H1 (cell line): ENCODE measurements around the gene TMEM106C. TPM values are rescaled to one million over a fixed set of nuclear protein-coding genes. Genes with fewer than 3 reads are reported as not detected.

Experiments
- CTCF ChIA-PET: fragments of 300-600 bp; sonication (Branson Sonifier 250); formaldehyde crosslinking; loops from one replicate; lab custom pipeline; 2021; ENCODE audit not compliant: partially characterized antibody; lab: Charles Lee
- POLR2A ChIA-PET: fragments of 300-600 bp; sonication (Branson Sonifier 250); formaldehyde crosslinking; loops from one replicate; lab custom pipeline; 2021; ENCODE audit warnings: inconsistent platforms; ENCODE audit not compliant: partially characterized antibody; lab: Charles Lee
- DNase-seq, 2 experiments: peaks; one replicate each; pipeline versions ENCODE4 v3.0.0 to v3.0.0-alpha.2; 2010 to 2022; ENCODE audit warnings: low spot score in 2 of 2, low read depth in 1 of 2, mixed read lengths in 1 of 2
- FAIRE-seq: peaks from 2 replicates; lab custom pipeline; 2011; peaks lifted over from hg19 to GRCh38; lab: Jason Lieb, UNC
- H2AFZ ChIP-seq: 2 replicates; pipeline ENCODE4 v1.8.1; 2012; ENCODE audit warnings: low read length, inconsistent platforms
- H2AK5ac ChIP-seq: 2 replicates; pipeline ENCODE4 v1.6.1; 2013; ENCODE audit warnings: low read depth, low read length
- H2BK120ac ChIP-seq: replicated peaks from 2 replicates; pipeline ENCODE3; 2013; ENCODE audit warnings: low read depth, low read length, inconsistent platforms
- H2BK12ac ChIP-seq: 2 replicates; pipeline ENCODE4 v1.6.1; 2013; ENCODE audit warnings: low read depth, low read length
- H2BK15ac ChIP-seq: 2 replicates; pipeline ENCODE4 v1.6.1; 2013; ENCODE audit warnings: low read length
- H2BK20ac ChIP-seq: 2 replicates; pipeline ENCODE4 v1.6.1; 2013; ENCODE audit warnings: low read length
- H2BK5ac ChIP-seq: 2 replicates; pipeline ENCODE4 v1.6.1; 2013; ENCODE audit warnings: low read depth, low read length
- H3K14ac ChIP-seq: 2 replicates; pipeline ENCODE4 v1.6.1; 2013; ENCODE audit warnings: inconsistent platforms; ENCODE audit not compliant: insufficient read length
- H3K18ac ChIP-seq: 2 replicates; pipeline ENCODE4 v1.6.1; 2013; ENCODE audit warnings: low read length; ENCODE audit errors: extremely low read depth
- H3K23ac ChIP-seq: 2 replicates; pipeline ENCODE4 v1.6.1; 2013; ENCODE audit warnings: inconsistent platforms; ENCODE audit not compliant: insufficient read length
- H3K23me2 ChIP-seq: 2 replicates; pipeline ENCODE4 v1.6.1; 2013; ENCODE audit warnings: low read depth, low read length
- H3K27ac ChIP-seq: 2 replicates; pipeline ENCODE4 v1.6.1; 2011; ENCODE audit warnings: low read depth, low read length, inconsistent platforms
- H3K27me3 ChIP-seq, 4 experiments: replicated peaks in 1 of 4; 1 replicate in 1 of 4; 2 replicates in 3 of 4; pipeline versions ENCODE4 v1.6.1 to v1.8.1; 2011 to 2013; ENCODE audit warnings: low read length in 3 of 4, mild to moderate bottlenecking in 3 of 4, inconsistent platforms in 2 of 4, mixed read lengths in 2 of 4, moderate library complexity in 1 of 4; ENCODE audit not compliant: control insufficient read depth in 3 of 4, insufficient read depth in 3 of 4; ENCODE audit errors: extremely low read depth in 1 of 4
- H3K36me3 ChIP-seq, 4 experiments: 2 replicates each; pipeline versions ENCODE4 v1.6.1 to v1.8.1; 2011 to 2013; ENCODE audit warnings: mild to moderate bottlenecking in 4 of 4, low read length in 3 of 4, moderate library complexity in 2 of 4, control low read depth in 1 of 4, inconsistent platforms in 1 of 4; ENCODE audit not compliant: insufficient read depth in 4 of 4, control insufficient read depth in 2 of 4
- H3K4ac ChIP-seq: replicated peaks from 2 replicates; pipeline ENCODE3; 2013; ENCODE audit warnings: low read length, low read depth, mixed read lengths, inconsistent platforms; ENCODE audit not compliant: insufficient read length
- H3K4me1 ChIP-seq, 4 experiments: replicated peaks in 1 of 4; 1 replicate in 1 of 4; 2 replicates in 3 of 4; pipeline versions ENCODE4 v1.6.1 to v1.8.1; 2011 to 2013; ENCODE audit warnings: low read length in 3 of 4, inconsistent platforms in 2 of 4, mixed read lengths in 1 of 4; ENCODE audit not compliant: insufficient read depth in 4 of 4, control insufficient read depth in 3 of 4
- H3K4me2 ChIP-seq, 2 experiments: 2 replicates each; pipeline versions ENCODE4 v1.6.1 to v1.8.1; 2011 to 2013; ENCODE audit warnings: low read depth in 2 of 2, low read length in 2 of 2, control low read depth in 1 of 2, inconsistent platforms in 1 of 2, mild to moderate bottlenecking in 1 of 2; ENCODE audit not compliant: insufficient read depth in 1 of 2
- H3K4me3 ChIP-seq, 4 experiments: fragments of 200-600, 300-600 bp in 1 of 4; sonication (generic), shearing (Covaris generic), sonication (Bioruptor Twin) in 1 of 4; 2 replicates each; pipeline versions ENCODE4 v1.5.1 to v1.8.1; 2011 to 2016; ENCODE audit warnings: low read length in 4 of 4, low read depth in 3 of 4, control low read depth in 2 of 4, inconsistent platforms in 2 of 4, mild to moderate bottlenecking in 2 of 4, mixed read lengths in 1 of 4, moderate library complexity in 1 of 4; ENCODE audit not compliant: insufficient read depth in 2 of 4; ENCODE audit errors: extremely low read depth in 1 of 4
- H3K56ac ChIP-seq: replicated peaks from 2 replicates; pipeline ENCODE3; 2013; ENCODE audit warnings: low read depth, mild to moderate bottlenecking, mixed read lengths, low read length, inconsistent platforms; ENCODE audit not compliant: insufficient read length
- H3K79me1 ChIP-seq: 2 replicates; pipeline ENCODE4 v1.6.1; 2013; ENCODE audit warnings: low read depth, low read length, control low read depth
- H3K79me2 ChIP-seq, 2 experiments: 2 replicates each; pipeline versions ENCODE4 v1.6.1 to v1.8.1; 2012 to 2013; ENCODE audit warnings: low read length in 2 of 2, mild to moderate bottlenecking in 2 of 2, inconsistent platforms in 1 of 2; ENCODE audit not compliant: insufficient read depth in 2 of 2, control insufficient read depth in 1 of 2
- H3K9ac ChIP-seq, 4 experiments: replicated peaks in 1 of 4; 1 replicate in 1 of 4; 2 replicates in 3 of 4; pipeline versions ENCODE4 v1.6.1 to v1.8.1; 2011 to 2013; ENCODE audit warnings: low read depth in 3 of 4, low read length in 3 of 4, control low read depth in 2 of 4, mild to moderate bottlenecking in 2 of 4, moderate library complexity in 2 of 4, inconsistent platforms in 1 of 4; ENCODE audit errors: extremely low read depth in 1 of 4
- H3K9me3 ChIP-seq, 2 experiments: 2 replicates each; pipeline versions ENCODE4 v1.6.1 to v1.8.1; 2012 to 2013; ENCODE audit warnings: mild to moderate bottlenecking in 2 of 2, moderate library complexity in 2 of 2, control low read depth in 1 of 2, inconsistent platforms in 1 of 2, low read depth in 1 of 2, low read length in 1 of 2, mixed read lengths in 1 of 2; ENCODE audit not compliant: insufficient read depth in 2 of 2
- H4K20me1 ChIP-seq, 2 experiments: replicated peaks in 1 of 2; 2 replicates each; pipeline versions ENCODE3 to v1.8.1; 2011 to 2013; ENCODE audit warnings: inconsistent platforms in 2 of 2, low read length in 2 of 2, mild to moderate bottlenecking in 1 of 2; ENCODE audit not compliant: insufficient read depth in 2 of 2, control insufficient read depth in 1 of 2
- H4K5ac ChIP-seq: 2 replicates; pipeline ENCODE4 v1.6.1; 2013; ENCODE audit warnings: low read length, low read depth, mixed read lengths, inconsistent platforms; ENCODE audit not compliant: insufficient read length
- H4K8ac ChIP-seq: 2 replicates; pipeline ENCODE4 v1.8.0; 2013; ENCODE audit warnings: mild to moderate bottlenecking, moderate library complexity, low read length, inconsistent platforms; ENCODE audit not compliant: insufficient read depth; ENCODE audit errors: extremely low read depth
- H4K91ac ChIP-seq: replicated peaks from 2 replicates; pipeline ENCODE3; 2013; ENCODE audit warnings: low read length, mixed read lengths, inconsistent platforms; ENCODE audit not compliant: insufficient read length
- ATF3 ChIP-seq: IDR thresholded peaks from 2 replicates; pipeline ENCODE4 v1.6.1; 2011; ENCODE audit warnings: low read depth, mild to moderate bottlenecking, low read length; ENCODE audit not compliant: insufficient read depth
- CBX8 ChIP-seq: fragments of 300-800, 300-1000 bp; sonication (generic); IDR thresholded peaks from 2 replicates; pipeline ENCODE4 v1.7.1; 2016; ENCODE audit warnings: low read depth, low read length, borderline replicate concordance
- EP300 ChIP-seq, 2 experiments: IDR thresholded peaks; 1 replicate in 1 of 2; 2 replicates in 1 of 2; pipeline ENCODE4 v1.6.1; 2011 to 2012; ENCODE audit warnings: low read depth in 2 of 2, low read length in 2 of 2, mild to moderate bottlenecking in 2 of 2, borderline replicate concordance in 1 of 2, inconsistent platforms in 1 of 2, moderate library complexity in 1 of 2
- GABPA ChIP-seq: IDR thresholded peaks from 2 replicates; pipeline ENCODE4 v1.6.1; 2011; ENCODE audit warnings: mild to moderate bottlenecking, low read length, moderate library complexity, borderline replicate concordance; ENCODE audit not compliant: insufficient read depth
- HDAC6 ChIP-seq: IDR thresholded peaks from one replicate; pipeline ENCODE4 v1.7.1; 2012; ENCODE audit warnings: low read depth, mild to moderate bottlenecking, inconsistent platforms, low read length, moderate library complexity
- JUN ChIP-seq: IDR thresholded peaks from 2 replicates; pipeline ENCODE4 v1.6.1; 2011; ENCODE audit warnings: low read depth, mild to moderate bottlenecking, improper control_type of control experiment, low read length
- JUND ChIP-seq: IDR thresholded peaks from 2 replicates; pipeline ENCODE4 v1.6.1; 2011; ENCODE audit warnings: mild to moderate bottlenecking, improper control_type of control experiment, low read length
- KDM1A ChIP-seq: fragments of 200-600, 300-600 bp; sonication (generic); IDR thresholded peaks from 2 replicates; pipeline ENCODE4 v1.7.1; 2016; ENCODE audit warnings: mild to moderate bottlenecking, low read length, borderline replicate concordance
- POLR2A ChIP-seq, 2 experiments: IDR thresholded peaks; 1 replicate in 1 of 2; 2 replicates in 1 of 2; pipeline ENCODE4 v1.6.1; 2011; ENCODE audit warnings: low read depth in 2 of 2, low read length in 2 of 2, mild to moderate bottlenecking in 2 of 2; ENCODE audit errors: control extremely low read depth in 1 of 2
- RBBP5 ChIP-seq: IDR thresholded peaks from 2 replicates; pipeline ENCODE4 v1.7.1; 2012; ENCODE audit warnings: low read depth, mild to moderate bottlenecking, inconsistent platforms, low read length, moderate library complexity, borderline replicate concordance
- RNF2 ChIP-seq: fragments of 200-900, 300-1000 bp; sonication (generic); IDR thresholded peaks from 2 replicates; pipeline ENCODE4 v1.7.1; 2016; ENCODE audit warnings: borderline replicate concordance, low read depth, mild to moderate bottlenecking, antibody characterized with exemption, low read length; ENCODE audit not compliant: poor library complexity, severe bottlenecking; ENCODE audit errors: missing control alignments
- USF2 ChIP-seq: IDR thresholded peaks from 2 replicates; pipeline ENCODE4 v1.6.1; 2011; ENCODE audit warnings: low read length, improper control_type of control experiment
- WGBS, 2 experiments: shearing (Covaris generic) in 1 of 2; methylation state at CpG; one replicate each; pipeline versions ENCODE4 v1.1.6 to v1.1.7; 2013 to 2015; ENCODE audit warnings: low lambda C conversion rate in 2 of 2, mixed read lengths in 2 of 2, inconsistent platforms in 1 of 2, low coverage in 1 of 2, missing lambda C conversion rate in 1 of 2; ENCODE audit not compliant: insufficient replicate concordance in 2 of 2, insufficient coverage in 1 of 2, insufficient read length in 1 of 2; ENCODE audit errors: extremely low coverage in 1 of 2, missing lambda C conversion rate in 1 of 2; 5-methylcytosine and 5-hydroxymethylcytosine counted together
- polyA plus RNA-seq, 7 experiments: library from polyadenylated mRNA; depleted of rRNA in 3 of 7; stranded (reverse) in 5 of 7; unstranded in 2 of 7; fragments of >200 nt in 5 of 7; fragments of 200-250 nt in 2 of 7; gene quantifications; 1 replicate in 5 of 7; 2 replicates in 1 of 7; 4 replicates in 1 of 7; pipeline versions ENCODE4 v1.2.1 to v1.2.3, GENCODE V29; 2011 to 2013; ENCODE audit warnings: missing spikeins in 2 of 7, mixed read lengths in 2 of 7
- total RNA-seq: library from RNA; stranded (reverse); fragmentation: NEBNext Ultra II Directional; extraction: Animal tissue kit (Norgen Biotek cat#: 25700); gene quantifications from 2 replicates; pipeline ENCODE4 v1.2.1, GENCODE V29; 2021

Gene TMEM106C
- total and polyA plus RNA-seq, 2 of the 8 experiments (the other 6 are each of a cell fraction or from before 2014, with no cell fraction given): 36.6 to 45.3 TPM

GRCh38 chr12:47973870-47974269, 10.5 kb downstream of the TMEM106C start:
- Histone ChIP-seq H4K5ac (no peak overlapping the region), H3K18ac (no peak overlapping the region), H3K27ac (no peak overlapping the region), H3K9ac (no peak overlapping the region), H3K14ac (no peak overlapping the region), H3K36me3 (no peaks in the 10 kb centered on the region), H3K56ac (no peak overlapping the region), H4K91ac (no peak overlapping the region), H2BK5ac (no peak overlapping the region), H4K20me1 (no peaks in the 10 kb centered on the region), H2AK5ac (no peak overlapping the region), H3K79me2 (no peaks in the 10 kb centered on the region), H3K27me3 (peaks cover 0 to 4% (median 2%) of the 10 kb centered on the region in 4 experiments; a peak in 3 of 7 replicates), H3K9me3 (no peaks in the 10 kb centered on the region), H3K23ac (no peak overlapping the region), H3K4ac (no peak overlapping the region), H2BK12ac (no peak overlapping the region), H2BK120ac (no peak overlapping the region), H3K4me1 (no peaks in the 10 kb centered on the region), H2BK15ac (no peak overlapping the region), H3K79me1 (no peaks in the 10 kb centered on the region; the same call in 1 of the 2 replicates), H2AFZ (no peak overlapping the region), H4K8ac (no peak overlapping the region), H3K23me2 (no peaks in the 10 kb centered on the region), H3K4me2 (no peak overlapping the region), H3K4me3 (no peak overlapping the region), H2BK20ac (no peak overlapping the region)
- DNase-seq: no peak
- POLR2A ChIA-PET: interaction anchor here (0.9 kb wide), 1 partner anchor 145 kb away, joined by 3 read pairs; the partner anchor contains the start of gene PFKM
- CTCF ChIA-PET: interaction anchor here (0.9 to 1.4 kb wide), 4 partner anchors 18 to 77 kb away, joined by 3 to 4 read pairs (median 3); no protein-coding TSS in a partner anchor
- 89% methylated on average over 9 of the region's 9 CpGs; no CpG with 5 or more reads in 1 of the 2 experiments for WGBS, 2 experiments
- FAIRE-seq: no peak
- no peak for TF ChIP-seq USF2
- no peak for TF ChIP-seq RBBP5
- no peak for TF ChIP-seq CBX8
- TF ChIP-seq EP300 (IDR thresholded peaks at IDR 0.05; ENCODE audit: borderline replicate concordance in 1 of 2, low read depth in 2 of 2, low read length in 2 of 2): no peak
- no peak for TF ChIP-seq POLR2A (IDR thresholded peaks at IDR 0.05; ENCODE audit: control extremely low read depth in 1 of 2, low read depth in 2 of 2, low read length in 2 of 2)
- no peak for TF ChIP-seq GABPA
- no peak for TF ChIP-seq ATF3
- TF ChIP-seq JUN: no peak
- no peak for TF ChIP-seq RNF2
- no peak for TF ChIP-seq KDM1A
- TF ChIP-seq JUND: no peak
- TF ChIP-seq HDAC6: no peak
